IMR-90 (cell line): ENCODE results near the gene KCNIP1. TPM values are rescaled to one million over a fixed set of nuclear protein-coding genes. Genes with fewer than 3 reads are reported as not detected.

Experiments
- ATAC-seq: fragments of 200-7000 bp; cut with Tn5 transposase; 2 replicates; pipeline ENCODE4 v1.9.1; 2020; ENCODE audit warnings: low read depth, mild to moderate bottlenecking, moderate library complexity
- BruUV-seq: library from RNA; stranded (reverse); fragments of 400-500 nt; replicated peaks from 2 replicates; lab custom pipeline; 2021; lab: Mats Ljungman, UMichigan
- CTCF ChIA-PET: fragments of 300-600 bp; formaldehyde crosslinking; extraction: SDS; loops from one replicate; lab custom pipeline; 2021; ENCODE audit warnings: antibody characterized with exemption; lab: Yijun Ruan, JAX
- POLR2A ChIA-PET: fragments of 300-600 bp; sonication (Branson Sonifier 250); formaldehyde crosslinking; loops from one replicate; lab custom pipeline; 2022; ENCODE audit warnings: antibody characterized with exemption; ENCODE audit not compliant: unreplicated experiment; lab: Charles Lee
- DNase-seq: peaks from one replicate; pipeline ENCODE4 v3.0.0; 2013
- H2AFZ ChIP-seq: replicated peaks from 2 replicates; pipeline ENCODE3; 2013; ENCODE audit warnings: low read length, mild to moderate bottlenecking; ENCODE audit not compliant: poor library complexity
- H2AK5ac ChIP-seq: 2 replicates; pipeline ENCODE4 v1.6.1; 2013; ENCODE audit warnings: low read depth, low read length, inconsistent platforms
- H2AK9ac ChIP-seq: replicated peaks from 2 replicates; pipeline ENCODE3; 2013; ENCODE audit warnings: mild to moderate bottlenecking, low read depth, low read length, moderate library complexity; ENCODE audit not compliant: poor library complexity
- H2BK120ac ChIP-seq: 2 replicates; pipeline ENCODE4 v1.6.1; 2013; ENCODE audit warnings: low read depth, low read length, inconsistent platforms
- H2BK15ac ChIP-seq: 3 replicates; pipeline ENCODE4 v1.6.1; 2013; ENCODE audit warnings: low read depth, low read length, inconsistent platforms
- H2BK20ac ChIP-seq: 2 replicates; pipeline ENCODE4 v1.6.1; 2013; ENCODE audit warnings: low read depth, mild to moderate bottlenecking, inconsistent platforms, low read length, moderate library complexity
- H2BK5ac ChIP-seq: 2 replicates; pipeline ENCODE4 v1.6.1; 2013; ENCODE audit warnings: mild to moderate bottlenecking, low read depth, low read length, inconsistent platforms; ENCODE audit not compliant: poor library complexity, severe bottlenecking
- H3K14ac ChIP-seq: replicated peaks from 2 replicates; pipeline ENCODE4 v1.6.1; 2013; ENCODE audit warnings: low read depth, low read length, inconsistent platforms
- H3K18ac ChIP-seq: 2 replicates; pipeline ENCODE4 v1.6.1; 2013; ENCODE audit warnings: low read depth, low read length, control low read depth
- H3K23ac ChIP-seq: 2 replicates; pipeline ENCODE4 v1.6.1; 2013; ENCODE audit warnings: low read depth, low read length, inconsistent platforms
- H3K27ac ChIP-seq: 2 replicates; pipeline ENCODE4 v1.5.1; 2013; ENCODE audit warnings: mild to moderate bottlenecking, control low read depth, low read length; ENCODE audit not compliant: insufficient read depth
- H3K27me3 ChIP-seq: 2 replicates; pipeline ENCODE4 v1.6.1; 2013; ENCODE audit warnings: low read length; ENCODE audit not compliant: control insufficient read depth, insufficient read depth
- H3K36me3 ChIP-seq: 2 replicates; pipeline ENCODE4 v1.6.1; 2013; ENCODE audit warnings: low read length, mixed read lengths; ENCODE audit not compliant: control insufficient read depth, insufficient read depth
- H3K4ac ChIP-seq: 2 replicates; pipeline ENCODE4 v1.6.1; 2013; ENCODE audit warnings: low read depth, low read length, inconsistent platforms
- H3K4me1 ChIP-seq: 2 replicates; pipeline ENCODE4 v1.6.1; 2013; ENCODE audit warnings: low read length, mixed read lengths; ENCODE audit not compliant: control insufficient read depth, insufficient read depth
- H3K4me2 ChIP-seq: 2 replicates; pipeline ENCODE4 v1.6.1; 2013; ENCODE audit warnings: low read depth, mild to moderate bottlenecking, control low read depth, low read length, moderate library complexity
- H3K4me3 ChIP-seq: 2 replicates; pipeline ENCODE4 v1.5.1; 2013; ENCODE audit warnings: low read depth, mild to moderate bottlenecking, control low read depth, low read length, moderate library complexity; ENCODE audit not compliant: insufficient read depth
- H3K56ac ChIP-seq: 2 replicates; pipeline ENCODE4 v1.6.1; 2013; ENCODE audit warnings: low read length, inconsistent platforms; ENCODE audit not compliant: insufficient read depth; ENCODE audit errors: extremely low read depth
- H3K79me1 ChIP-seq, 2 experiments: 2 replicates each; pipeline ENCODE4 v1.6.1; 2013; ENCODE audit warnings: low read length in 2 of 2, inconsistent platforms in 1 of 2, low read depth in 1 of 2
- H3K9ac ChIP-seq: 2 replicates; pipeline ENCODE4 v1.6.1; 2013; ENCODE audit warnings: low read depth, low read length, control low read depth
- H3K9me1 ChIP-seq: 2 replicates; pipeline ENCODE4 v1.6.1; 2013; ENCODE audit warnings: low read length, inconsistent platforms; ENCODE audit not compliant: insufficient read depth
- H3K9me3 ChIP-seq: 2 replicates; pipeline ENCODE4 v1.6.1; 2013; ENCODE audit warnings: low read length; ENCODE audit not compliant: control insufficient read depth, insufficient read depth
- H4K20me1 ChIP-seq: 2 replicates; pipeline ENCODE4 v1.6.1; 2013; ENCODE audit warnings: low read length, inconsistent platforms; ENCODE audit not compliant: insufficient read depth
- H4K5ac ChIP-seq: 2 replicates; pipeline ENCODE4 v1.6.1; 2013; ENCODE audit warnings: mild to moderate bottlenecking, low read depth, low read length, control low read depth
- H4K8ac ChIP-seq, 2 experiments: 2 replicates each; pipeline ENCODE4 v1.6.1; 2013; ENCODE audit warnings: low read depth in 2 of 2, low read length in 2 of 2, control low read depth in 1 of 2, inconsistent platforms in 1 of 2
- H4K91ac ChIP-seq: 2 replicates; pipeline ENCODE4 v1.6.1; 2013; ENCODE audit warnings: low read depth, low read length, inconsistent platforms; ENCODE audit not compliant: insufficient read depth
- BHLHE40 ChIP-seq: fragments of 150-350 bp; IDR thresholded peaks from 2 replicates; pipeline ENCODE4 v1.6.1; 2016; ENCODE audit warnings: mild to moderate bottlenecking, low read depth, low read length
- CEBPB ChIP-seq: IDR thresholded peaks from 2 replicates; pipeline ENCODE4 v1.6.1; 2012; ENCODE audit warnings: low read depth, low read length, improper control_type of control experiment
- CHD1 ChIP-seq: IDR thresholded peaks from 2 replicates; pipeline ENCODE4 v1.6.1; 2012; ENCODE audit warnings: low read depth, low read length, improper control_type of control experiment
- FOS ChIP-seq: fragments of 150-350 bp; IDR thresholded peaks from 2 replicates; pipeline ENCODE4 v1.6.1; 2016; ENCODE audit warnings: low read depth, low read length
- MAFK ChIP-seq: IDR thresholded peaks from 2 replicates; pipeline ENCODE4 v1.6.1; 2012; ENCODE audit warnings: low read depth, low read length, improper control_type of control experiment
- MAZ ChIP-seq: IDR thresholded peaks from 2 replicates; pipeline ENCODE4 v1.6.1; 2012; ENCODE audit warnings: low read depth, mild to moderate bottlenecking, low read length, improper control_type of control experiment, moderate library complexity, borderline replicate concordance
- MXI1 ChIP-seq: IDR thresholded peaks from 2 replicates; pipeline ENCODE4 v1.6.1; 2012; ENCODE audit warnings: low read depth, mild to moderate bottlenecking, low read length, moderate library complexity, borderline replicate concordance
- NFE2L2 ChIP-seq: fragments of 150-350 bp; IDR thresholded peaks from 2 replicates; pipeline ENCODE4 v1.6.1; 2016; ENCODE audit warnings: low read depth, mild to moderate bottlenecking, low read length
- POLR2A ChIP-seq: IDR thresholded peaks from 2 replicates; pipeline ENCODE4 v1.6.1; 2012; ENCODE audit warnings: mild to moderate bottlenecking, low read depth, low read length
- RAD21 ChIP-seq: IDR thresholded peaks from 2 replicates; pipeline ENCODE4 v1.6.1; 2012; ENCODE audit warnings: low read length, improper control_type of control experiment
- RCOR1 ChIP-seq: IDR thresholded peaks from 2 replicates; pipeline ENCODE4 v1.6.1; 2012; ENCODE audit warnings: mild to moderate bottlenecking, low read length, improper control_type of control experiment; ENCODE audit not compliant: insufficient replicate concordance
- RFX5 ChIP-seq: IDR thresholded peaks from 2 replicates; pipeline ENCODE4 v1.8.0; 2012; ENCODE audit warnings: low read depth, mild to moderate bottlenecking, low read length, moderate library complexity
- SMC3 ChIP-seq: fragments of 150-350 bp; IDR thresholded peaks from 2 replicates; pipeline ENCODE4 v1.6.1; 2016; ENCODE audit warnings: low read depth, mild to moderate bottlenecking, antibody characterized with exemption, low read length, moderate library complexity
- WGBS, 2 experiments: methylation state at CpG; one replicate each; pipeline versions ENCODE4 v1.1.5 to v1.1.7; 2013; ENCODE audit warnings: missing lambda C conversion rate in 2 of 2; ENCODE audit not compliant: insufficient read length in 1 of 2; ENCODE audit errors: extremely low coverage in 2 of 2; 5-methylcytosine and 5-hydroxymethylcytosine counted together
- dilution Hi-C: fragments of 300-500 bp; cut with HindIII; formaldehyde crosslinking; loops from one replicate; pipeline ENCODE4 v1.14.3; 2018; ENCODE audit warnings: low sequenced_read_pairs; ENCODE audit not compliant: unreplicated experiment
- in situ Hi-C: fragments of 300-500 bp; cut with MboI; formaldehyde crosslinking; loops from 3 replicates; pipeline ENCODE4 v1.14.3; 2019; ENCODE audit warnings: low sequenced_read_pairs, inconsistent platforms, mixed read lengths
- intact Hi-C: fragments of 100-400 bp; cut with micrococcal nuclease; formaldehyde crosslinking; loops from 2 replicates; pipeline ENCODE4 v1.10.0; 2022
- polyA plus RNA-seq, 3 experiments: library from polyadenylated mRNA; depleted of rRNA; stranded (reverse); fragments of >200 nt; gene quantifications; 2 replicates each; pipeline ENCODE4 v1.2.3, GENCODE V29; 2012; ENCODE audit warnings: low replicate concordance in 1 of 3
- total RNA-seq: library from RNA; depleted of rRNA; stranded (reverse); fragments of >200 nt; gene quantifications from 2 replicates; pipeline ENCODE4 v1.2.3, GENCODE V29; 2012
- TF ChIP-seq, protein P1 (sequence below): conservative IDR thresholded peaks from 2 replicates; pipeline ENCODE4 v1.5.1; 2012; ENCODE audit warnings: mild to moderate bottlenecking, low read depth, low read length, improper control_type of control experiment
- TF ChIP-seq, protein P2 (sequence below): fragments of 150-350 bp; IDR thresholded peaks from 2 replicates; pipeline ENCODE4 v1.6.1; 2016; ENCODE audit warnings: low read depth, mild to moderate bottlenecking, low read length, moderate library complexity, borderline replicate concordance
- TF ChIP-seq, protein P3 (sequence below): fragments of 150-350 bp; IDR thresholded peaks from 2 replicates; pipeline ENCODE4 v1.6.1; 2017; ENCODE audit warnings: mild to moderate bottlenecking, antibody characterized with exemption, low read length, low read depth

The KCNIP1 gene
- total and polyA plus RNA-seq, 2 of the 4 experiments (the other 2 are of a cell fraction) = not detected

DNA sequence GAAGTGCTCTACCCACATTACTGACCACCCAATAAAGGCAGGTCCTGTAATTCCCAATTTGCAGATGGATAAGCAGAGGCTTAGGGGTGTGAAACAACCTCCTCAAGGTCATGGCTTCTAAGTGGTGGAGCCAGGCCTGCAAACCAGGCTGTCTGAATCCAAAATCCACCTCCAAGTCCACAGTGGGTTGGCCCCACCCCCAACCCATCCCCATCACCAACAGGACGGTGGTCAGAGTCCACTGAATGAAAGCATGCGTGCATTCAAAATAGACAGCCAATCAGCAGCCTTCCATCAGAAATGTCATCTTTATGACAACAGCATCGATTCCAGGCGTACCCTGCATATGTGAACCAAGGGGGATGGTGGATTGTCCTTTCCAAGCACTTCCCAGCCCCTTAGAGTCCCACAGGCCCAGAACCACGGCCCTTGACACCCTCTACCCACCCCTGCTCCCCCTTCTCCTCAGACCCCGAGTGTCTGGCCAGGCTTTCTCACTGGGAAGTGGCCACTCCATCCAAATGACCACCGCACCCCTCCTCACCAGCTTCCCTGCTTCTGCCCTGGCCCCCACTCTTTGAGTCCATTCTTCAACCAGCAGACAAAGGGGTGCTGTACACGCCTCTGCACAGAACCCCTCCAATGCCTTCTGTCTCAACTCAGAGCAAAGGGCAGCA, 133.1 kb downstream of the KCNIP1 start:
- intact Hi-C loops = loop anchor here (5.0 to 10.0 kb wide), 2 partner anchors 568 to 705 kb away; no protein-coding TSS in a partner anchor
- DNase-seq = no peak
- dilution Hi-C loops = no loop called here

More for the DNA sequence above, 133.1 kb downstream of the KCNIP1 start:
- H3K9ac ChIP-seq = no peak overlapping the region
- no TSS peak for BruUV-seq
- H3K4me3 ChIP-seq = no peak overlapping the region
- no peak overlapping the region for H2BK15ac ChIP-seq
- H3K79me1 ChIP-seq = no peaks in the 10 kb centered on the region
- no peak overlapping the region for H3K4me2 ChIP-seq
- no peak for ATAC-seq
- H3K4ac ChIP-seq = no peak overlapping the region
- no peak overlapping the region for H4K8ac ChIP-seq
- no peak overlapping the region for H3K27ac ChIP-seq
- no peaks in the 10 kb centered on the region for H3K36me3 ChIP-seq
- CTCF ChIA-PET = no interaction called here
- H3K27me3 ChIP-seq = no peaks in the 10 kb centered on the region; the same call in 1 of the 2 replicates
- no peak overlapping the region for H2BK5ac ChIP-seq
- peaks cover 4% of the 10 kb centered on the region; the same call in 1 of the 2 replicates for H3K4me1 ChIP-seq
- in situ Hi-C loops = no loop called here
- H3K9me3 ChIP-seq = no peaks in the 10 kb centered on the region
- H4K91ac ChIP-seq = no peak overlapping the region
- H3K56ac ChIP-seq = no peak overlapping the region
- POLR2A ChIA-PET = no interaction called here
- H3K9me1 ChIP-seq = no peaks in the 10 kb centered on the region
- no peak overlapping the region for H2AK5ac ChIP-seq
- no peak overlapping the region for H3K14ac ChIP-seq
- H2AFZ ChIP-seq = no peak overlapping the region
- 12% methylated on average over 3 of the region's 8 CpGs; no CpG with 5 or more reads in 1 of the 2 experiments for WGBS, 2 experiments
- no peak overlapping the region for H4K5ac ChIP-seq
- H2BK120ac ChIP-seq = no peak overlapping the region
- TF ChIP-seq, protein P1, sequence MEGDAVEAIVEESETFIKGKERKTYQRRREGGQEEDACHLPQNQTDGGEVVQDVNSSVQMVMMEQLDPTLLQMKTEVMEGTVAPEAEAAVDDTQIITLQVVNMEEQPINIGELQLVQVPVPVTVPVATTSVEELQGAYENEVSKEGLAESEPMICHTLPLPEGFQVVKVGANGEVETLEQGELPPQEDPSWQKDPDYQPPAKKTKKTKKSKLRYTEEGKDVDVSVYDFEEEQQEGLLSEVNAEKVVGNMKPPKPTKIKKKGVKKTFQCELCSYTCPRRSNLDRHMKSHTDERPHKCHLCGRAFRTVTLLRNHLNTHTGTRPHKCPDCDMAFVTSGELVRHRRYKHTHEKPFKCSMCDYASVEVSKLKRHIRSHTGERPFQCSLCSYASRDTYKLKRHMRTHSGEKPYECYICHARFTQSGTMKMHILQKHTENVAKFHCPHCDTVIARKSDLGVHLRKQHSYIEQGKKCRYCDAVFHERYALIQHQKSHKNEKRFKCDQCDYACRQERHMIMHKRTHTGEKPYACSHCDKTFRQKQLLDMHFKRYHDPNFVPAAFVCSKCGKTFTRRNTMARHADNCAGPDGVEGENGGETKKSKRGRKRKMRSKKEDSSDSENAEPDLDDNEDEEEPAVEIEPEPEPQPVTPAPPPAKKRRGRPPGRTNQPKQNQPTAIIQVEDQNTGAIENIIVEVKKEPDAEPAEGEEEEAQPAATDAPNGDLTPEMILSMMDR = no peak
- no peak for TF ChIP-seq RCOR1
- TF ChIP-seq POLR2A = no peak
- no peak for TF ChIP-seq BHLHE40
- TF ChIP-seq CEBPB = no peak
- TF ChIP-seq, protein P2, sequence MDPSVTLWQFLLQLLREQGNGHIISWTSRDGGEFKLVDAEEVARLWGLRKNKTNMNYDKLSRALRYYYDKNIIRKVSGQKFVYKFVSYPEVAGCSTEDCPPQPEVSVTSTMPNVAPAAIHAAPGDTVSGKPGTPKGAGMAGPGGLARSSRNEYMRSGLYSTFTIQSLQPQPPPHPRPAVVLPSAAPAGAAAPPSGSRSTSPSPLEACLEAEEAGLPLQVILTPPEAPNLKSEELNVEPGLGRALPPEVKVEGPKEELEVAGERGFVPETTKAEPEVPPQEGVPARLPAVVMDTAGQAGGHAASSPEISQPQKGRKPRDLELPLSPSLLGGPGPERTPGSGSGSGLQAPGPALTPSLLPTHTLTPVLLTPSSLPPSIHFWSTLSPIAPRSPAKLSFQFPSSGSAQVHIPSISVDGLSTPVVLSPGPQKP = no peak
- TF ChIP-seq CHD1 = no peak
- no peak for TF ChIP-seq RFX5
- no peak for TF ChIP-seq FOS
- TF ChIP-seq MXI1 = no peak
- no peak for TF ChIP-seq NFE2L2
- TF ChIP-seq MAZ = no peak
- TF ChIP-seq MAFK = no peak
- TF ChIP-seq, protein P3, sequence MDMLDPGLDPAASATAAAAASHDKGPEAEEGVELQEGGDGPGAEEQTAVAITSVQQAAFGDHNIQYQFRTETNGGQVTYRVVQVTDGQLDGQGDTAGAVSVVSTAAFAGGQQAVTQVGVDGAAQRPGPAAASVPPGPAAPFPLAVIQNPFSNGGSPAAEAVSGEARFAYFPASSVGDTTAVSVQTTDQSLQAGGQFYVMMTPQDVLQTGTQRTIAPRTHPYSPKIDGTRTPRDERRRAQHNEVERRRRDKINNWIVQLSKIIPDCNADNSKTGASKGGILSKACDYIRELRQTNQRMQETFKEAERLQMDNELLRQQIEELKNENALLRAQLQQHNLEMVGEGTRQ = no peak
- TF ChIP-seq RAD21 = no peak
- TF ChIP-seq SMC3 = no peak
- no peak overlapping the region for H2AK9ac ChIP-seq
- no peak overlapping the region for H3K23ac ChIP-seq
- H2BK20ac ChIP-seq = no peak overlapping the region
- H4K20me1 ChIP-seq = no peaks in the 10 kb centered on the region; the same call in 1 of the 2 replicates
- H3K18ac ChIP-seq = no peak overlapping the region
